Measurements from ENCODE around the gene TIMP3.

TIMP3 gene

GRCh38 chr22:32809786-32810554, 8.5 kb downstream of the TIMP3 start:
- no peak for DNase-seq

- no peak for DNase-seq
Observed at GRCh38 chr22:32810555-32811133, 9.1 kb downstream of the TIMP3 start.

GRCh38 chr22:32811788-32812545, 10.5 kb downstream of the TIMP3 start:
- no peak for DNase-seq

GRCh38 chr22:32814285-32814860, 12.9 kb downstream of the TIMP3 start:
- DNase-seq, result no peak

GRCh38 chr22:32815059-32815458, 13.6 kb downstream of the TIMP3 start:
- no peak for DNase-seq

GRCh38 chr22:32815943-32816342, 14.4 kb downstream of the TIMP3 start:
- DNase-seq, result no peak

GRCh38 chr22:32817137-32817730, 15.7 kb downstream of the TIMP3 start:
- DNase-seq, result no peak

GRCh38 chr22:32818446-32819115, 17.1 kb downstream of the TIMP3 start:
- no peak for DNase-seq

- DNase-seq, result no peak
Observed at GRCh38 chr22:32819120-32819519, 17.6 kb downstream of the TIMP3 start.

- no peak for DNase-seq
Observed at GRCh38 chr22:32820131-32821119, 18.9 kb downstream of the TIMP3 start.

GRCh38 chr22:32822179-32822877, 20.8 kb downstream of the TIMP3 start:
- no peak for DNase-seq

- no peak for DNase-seq
Observed at GRCh38 chr22:32823024-32823730, 21.7 kb downstream of the TIMP3 start.

GRCh38 chr22:32824531-32825312, 23.2 kb downstream of the TIMP3 start:
- DNase-seq, result no peak

- no peak for DNase-seq
Observed at GRCh38 chr22:32826537-32826936, 25.0 kb downstream of the TIMP3 start.

- DNase-seq, result no peak
Observed at GRCh38 chr22:32827049-32827602, 25.6 kb downstream of the TIMP3 start.

- DNase-seq, result no peak
Observed at GRCh38 chr22:32828150-32828549, 26.6 kb downstream of the TIMP3 start.

- DNase-seq, result no peak
Observed at GRCh38 chr22:32828561-32828960, 27.1 kb downstream of the TIMP3 start.

GRCh38 chr22:32829451-32829851, 27.9 kb downstream of the TIMP3 start:
- DNase-seq, result no peak

- no peak for DNase-seq
Observed at GRCh38 chr22:32830473-32830872, 29.0 kb downstream of the TIMP3 start.

All from activated effector memory CD4-positive, alpha-beta T cell treated with Interleukin-2 at 50 U/mL for 16 hours (primary cell).